Neural progenitor cell (in vitro differentiated cells): ENCODE results near the gene PCSK1N. TPM values are rescaled to one million over a fixed set of nuclear protein-coding genes. Genes with fewer than 3 reads are reported as not detected.

Source experiments
- DNase-seq: peaks from one replicate; pipeline ENCODE4 v3.0.0-alpha.2; 2016; ENCODE audit warnings: low spot score
- H2AFZ ChIP-seq: fragments of 200-600 bp; sonication (generic); replicated peaks from 2 replicates; pipeline ENCODE4 v1.6.1; 2016; ENCODE audit warnings: antibody characterized with exemption
- H3F3A ChIP-seq: fragments of 200-600 bp; sonication (generic); 2 replicates; pipeline ENCODE4 v1.6.1; 2016; ENCODE audit warnings: antibody characterized with exemption, low read depth
- H3K27ac ChIP-seq: fragments of 200-600 bp; sonication (generic); 2 replicates; pipeline ENCODE4 v1.5.1; 2016; ENCODE audit warnings: mild to moderate bottlenecking
- H3K27me3 ChIP-seq: fragments of 200-600 bp; sonication (generic); 2 replicates; pipeline ENCODE4 v1.6.1; 2016; ENCODE audit warnings: mild to moderate bottlenecking, moderate library complexity
- H3K36me3 ChIP-seq: fragments of 200-600 bp; sonication (generic); 2 replicates; pipeline ENCODE4 v1.5.1; 2016
- H3K4me1 ChIP-seq: fragments of 200-600 bp; sonication (generic); 2 replicates; pipeline ENCODE4 v1.6.1; 2016; ENCODE audit warnings: mixed run types
- H3K4me2 ChIP-seq: fragments of 200-600 bp; sonication (generic); 2 replicates; pipeline ENCODE4 v1.6.1; 2016
- H3K4me3 ChIP-seq: fragments of 200-600 bp; sonication (generic); 2 replicates; pipeline ENCODE4 v1.5.1; 2016
- H3K79me2 ChIP-seq: fragments of 200-600 bp; sonication (generic); 2 replicates; pipeline ENCODE4 v1.6.1; 2016; ENCODE audit warnings: low read depth
- H3K9ac ChIP-seq: fragments of 200-600 bp; sonication (generic); 2 replicates; pipeline ENCODE4 v1.6.1; 2016
- H3K9me3 ChIP-seq: fragments of 200-600 bp; sonication (generic); 2 replicates; pipeline ENCODE4 v1.5.1; 2016; ENCODE audit warnings: low read depth
- H4K20me1 ChIP-seq: fragments of 200-600 bp; sonication (generic); 2 replicates; pipeline ENCODE4 v1.6.1; 2016; ENCODE audit warnings: low read depth
- H3K27ac Mint-ChIP-seq: 3 replicates; pipeline ENCODE4 v1.8.0; 2021; ENCODE audit warnings: mixed read lengths
- H3K27me3 Mint-ChIP-seq: 2 replicates; pipeline ENCODE4 v1.8.0; 2022; ENCODE audit warnings: low read depth, mild to moderate bottlenecking, inconsistent platforms, moderate library complexity, mixed read lengths; ENCODE audit not compliant: insufficient read depth
- H3K36me3 Mint-ChIP-seq: 3 replicates; pipeline ENCODE4 v1.8.0; 2021; ENCODE audit warnings: mixed read lengths
- H3K4me1 Mint-ChIP-seq: 3 replicates; pipeline ENCODE4 v1.8.0; 2021; ENCODE audit warnings: mixed read lengths
- H3K4me3 Mint-ChIP-seq: 3 replicates; pipeline ENCODE4 v1.8.0; 2021; ENCODE audit warnings: mild to moderate bottlenecking, moderate library complexity, mixed read lengths
- H3K9me3 Mint-ChIP-seq: 3 replicates; pipeline ENCODE4 v1.8.0; 2020; ENCODE audit warnings: mixed read lengths
- EZH2 ChIP-seq: fragments of 200-600 bp; sonication (generic); IDR thresholded peaks from 2 replicates; pipeline ENCODE4 v1.6.1; 2017; ENCODE audit warnings: antibody characterized with exemption, mild to moderate bottlenecking, moderate library complexity
- EZH2phosphoT487 ChIP-seq: fragments of 200-600 bp; sonication (generic); IDR thresholded peaks from 2 replicates; pipeline ENCODE4 v1.6.1; 2017; ENCODE audit warnings: antibody characterized with exemption
- total RNA-seq: library from RNA; depleted of rRNA; stranded (reverse); fragments of >200 nt; gene quantifications from 2 replicates; pipeline ENCODE4 v1.2.3, GENCODE V29; 2015; ENCODE audit warnings: low replicate concordance
- TF ChIP-seq, protein P1 (sequence below): fragments of 200-600 bp; sonication (generic); IDR thresholded peaks from 2 replicates; pipeline ENCODE4 v1.5.1; 2017; ENCODE audit warnings: antibody characterized with exemption, mild to moderate bottlenecking

The PCSK1N gene
- total RNA-seq, 1 donor from 2014 or later, result not detected

DNA sequence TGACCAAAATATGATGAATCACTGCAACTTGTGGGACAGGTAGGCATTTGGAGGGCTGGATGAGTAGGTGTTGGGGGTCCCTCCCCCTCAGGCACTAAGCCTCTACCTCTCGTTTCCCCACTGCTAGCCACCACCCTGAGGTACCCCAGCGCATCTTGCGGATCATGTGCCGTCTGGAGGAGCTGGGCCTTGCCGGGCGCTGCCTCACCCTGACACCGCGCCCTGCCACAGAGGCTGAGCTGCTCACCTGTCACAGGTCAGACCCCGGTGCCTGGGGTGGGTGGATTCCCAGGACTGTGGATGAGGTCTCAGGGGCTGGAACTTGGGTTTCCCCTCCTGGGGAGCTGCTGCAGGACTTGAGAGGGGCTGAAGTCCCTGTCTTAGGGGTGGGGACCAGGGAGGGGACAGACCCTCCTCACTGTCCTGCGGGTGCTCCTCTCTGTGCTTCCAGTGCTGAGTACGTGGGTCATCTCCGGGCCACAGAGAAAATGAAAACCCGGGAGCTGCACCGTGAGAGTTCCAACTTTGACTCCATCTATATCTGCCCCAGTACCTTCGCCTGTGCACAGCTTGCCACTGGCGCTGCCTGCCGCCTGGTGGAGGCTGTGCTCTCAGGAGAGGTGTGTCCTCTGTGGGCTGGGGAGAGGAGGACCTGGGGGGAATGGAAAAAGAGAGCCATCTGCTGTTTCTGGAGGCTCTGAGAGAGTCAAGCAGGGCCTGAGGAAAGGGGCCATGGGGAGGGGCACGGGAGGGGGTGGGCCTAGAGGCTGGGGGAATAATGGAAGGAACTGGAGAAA is 19.2 kb downstream of the PCSK1N start:
- no peak overlapping the region for H3K4me3 Mint-ChIP-seq
- no peak overlapping the region for H3K4me3 ChIP-seq
- H3K9me3 ChIP-seq, result no peaks in the 10 kb centered on the region
- H3K27ac ChIP-seq, result no peak overlapping the region
- no peak overlapping the region for H2AFZ ChIP-seq
- H3K27ac Mint-ChIP-seq, result no peak overlapping the region
- H3K79me2 ChIP-seq, result no peaks in the 10 kb centered on the region
- no peak for DNase-seq
- H3K36me3 ChIP-seq, result no peaks in the 10 kb centered on the region
- no peaks in the 10 kb centered on the region for H4K20me1 ChIP-seq
- TF ChIP-seq EZH2phosphoT487 (no peak), EZH2 (no peak)
- TF ChIP-seq, protein P1, sequence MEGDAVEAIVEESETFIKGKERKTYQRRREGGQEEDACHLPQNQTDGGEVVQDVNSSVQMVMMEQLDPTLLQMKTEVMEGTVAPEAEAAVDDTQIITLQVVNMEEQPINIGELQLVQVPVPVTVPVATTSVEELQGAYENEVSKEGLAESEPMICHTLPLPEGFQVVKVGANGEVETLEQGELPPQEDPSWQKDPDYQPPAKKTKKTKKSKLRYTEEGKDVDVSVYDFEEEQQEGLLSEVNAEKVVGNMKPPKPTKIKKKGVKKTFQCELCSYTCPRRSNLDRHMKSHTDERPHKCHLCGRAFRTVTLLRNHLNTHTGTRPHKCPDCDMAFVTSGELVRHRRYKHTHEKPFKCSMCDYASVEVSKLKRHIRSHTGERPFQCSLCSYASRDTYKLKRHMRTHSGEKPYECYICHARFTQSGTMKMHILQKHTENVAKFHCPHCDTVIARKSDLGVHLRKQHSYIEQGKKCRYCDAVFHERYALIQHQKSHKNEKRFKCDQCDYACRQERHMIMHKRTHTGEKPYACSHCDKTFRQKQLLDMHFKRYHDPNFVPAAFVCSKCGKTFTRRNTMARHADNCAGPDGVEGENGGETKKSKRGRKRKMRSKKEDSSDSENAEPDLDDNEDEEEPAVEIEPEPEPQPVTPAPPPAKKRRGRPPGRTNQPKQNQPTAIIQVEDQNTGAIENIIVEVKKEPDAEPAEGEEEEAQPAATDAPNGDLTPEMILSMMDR, result no peak
- no peaks in the 10 kb centered on the region for H3K27me3 ChIP-seq
- no peaks in the 10 kb centered on the region for H3K4me1 ChIP-seq
- H3K27me3 Mint-ChIP-seq, result peaks cover 8% of the 10 kb centered on the region
- H3K9me3 Mint-ChIP-seq, result peaks cover 3% of the 10 kb centered on the region
- no peaks in the 10 kb centered on the region for H3F3A ChIP-seq
- no peak overlapping the region for H3K9ac ChIP-seq
- H3K36me3 Mint-ChIP-seq, result peaks cover 3% of the 10 kb centered on the region
- H3K4me1 Mint-ChIP-seq, result no peaks in the 10 kb centered on the region
- H3K4me2 ChIP-seq, result no peak overlapping the region

DNA sequence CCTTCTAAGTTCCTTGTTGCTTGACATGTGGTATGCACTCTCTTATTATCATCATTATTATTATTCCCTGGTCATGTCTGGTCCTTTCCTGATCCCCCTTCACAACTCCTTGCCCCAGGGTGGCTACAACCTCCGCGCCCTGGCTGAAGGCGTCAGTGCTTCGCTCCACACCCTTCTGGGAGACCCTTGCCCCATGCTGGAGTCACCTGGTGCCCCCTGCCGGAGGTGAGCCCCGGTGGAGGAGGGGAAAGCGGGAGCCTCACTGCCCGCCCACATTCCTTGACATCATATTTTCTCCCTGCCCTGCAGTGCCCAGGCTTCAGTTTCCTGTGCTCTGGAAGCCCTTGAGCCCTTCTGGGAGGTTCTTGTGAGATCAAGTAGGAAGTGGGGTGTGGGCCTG is 20.1 kb downstream of the PCSK1N start:
- H3K27me3 Mint-ChIP-seq, result peaks cover 8% of the 10 kb centered on the region

DNA sequence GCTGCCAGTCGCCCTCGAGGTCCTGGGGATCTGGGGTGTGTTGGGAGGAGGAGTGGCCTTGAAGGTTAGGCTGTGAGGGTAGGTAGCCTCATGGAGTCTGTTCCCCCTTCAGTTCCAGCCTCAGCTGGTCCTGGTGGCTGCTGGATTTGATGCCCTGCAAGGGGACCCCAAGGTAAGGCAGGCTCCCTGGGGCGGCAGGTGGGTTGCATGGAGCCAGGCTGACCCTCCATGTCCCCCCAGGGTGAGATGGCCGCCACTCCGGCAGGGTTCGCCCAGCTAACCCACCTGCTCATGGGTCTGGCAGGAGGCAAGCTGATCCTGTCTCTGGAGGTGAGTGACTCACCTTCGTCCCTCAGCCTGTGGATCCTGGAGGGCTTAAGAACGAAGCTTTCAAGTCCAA is 20.7 kb downstream of the PCSK1N start:
- Histone ChIP-seq H3K36me3 (no peaks in the 10 kb centered on the region), H3F3A (no peaks in the 10 kb centered on the region), H3K9me3 (no peaks in the 10 kb centered on the region), H3K27me3 (no peaks in the 10 kb centered on the region), H3K4me2 (no peak overlapping the region), H3K4me3 (no peak overlapping the region), H4K20me1 (no peaks in the 10 kb centered on the region), H3K9ac (no peak overlapping the region), H3K27ac (no peak overlapping the region), H2AFZ (no peak overlapping the region), H3K79me2 (no peaks in the 10 kb centered on the region), H3K4me1 (no peaks in the 10 kb centered on the region)
- Mint-ChIP-seq H3K4me3 (no peak overlapping the region), H3K4me1 (no peaks in the 10 kb centered on the region), H3K27ac (no peak overlapping the region), H3K36me3 (peaks cover 3% of the 10 kb centered on the region), H3K27me3 (peaks cover 8% of the 10 kb centered on the region), H3K9me3 (peaks cover 3% of the 10 kb centered on the region)
- DNase-seq, result no peak
- TF ChIP-seq EZH2, result no peak
- TF ChIP-seq, protein P1, result no peak
- no peak for TF ChIP-seq EZH2phosphoT487

More for the DNA sequence above, 20.1 kb downstream of the PCSK1N start:
- Mint-ChIP-seq H3K9me3 (peaks cover 3% of the 10 kb centered on the region), H3K36me3 (peaks cover 3% of the 10 kb centered on the region), H3K4me1 (no peaks in the 10 kb centered on the region), H3K27ac (no peak overlapping the region), H3K4me3 (no peak overlapping the region)
- no peak for TF ChIP-seq EZH2phosphoT487
- H3K9me3 ChIP-seq, result no peaks in the 10 kb centered on the region
- H3K36me3 ChIP-seq, result no peaks in the 10 kb centered on the region
- H3K4me3 ChIP-seq, result no peak overlapping the region
- no peaks in the 10 kb centered on the region for H3F3A ChIP-seq
- H3K79me2 ChIP-seq, result no peaks in the 10 kb centered on the region
- no peaks in the 10 kb centered on the region for H3K27me3 ChIP-seq
- DNase-seq, result no peak
- H3K4me2 ChIP-seq, result no peak overlapping the region
- no peak overlapping the region for H3K27ac ChIP-seq
- H2AFZ ChIP-seq, result no peak overlapping the region
- H4K20me1 ChIP-seq, result no peaks in the 10 kb centered on the region
- H3K4me1 ChIP-seq, result no peaks in the 10 kb centered on the region
- H3K9ac ChIP-seq, result no peak overlapping the region

DNA sequence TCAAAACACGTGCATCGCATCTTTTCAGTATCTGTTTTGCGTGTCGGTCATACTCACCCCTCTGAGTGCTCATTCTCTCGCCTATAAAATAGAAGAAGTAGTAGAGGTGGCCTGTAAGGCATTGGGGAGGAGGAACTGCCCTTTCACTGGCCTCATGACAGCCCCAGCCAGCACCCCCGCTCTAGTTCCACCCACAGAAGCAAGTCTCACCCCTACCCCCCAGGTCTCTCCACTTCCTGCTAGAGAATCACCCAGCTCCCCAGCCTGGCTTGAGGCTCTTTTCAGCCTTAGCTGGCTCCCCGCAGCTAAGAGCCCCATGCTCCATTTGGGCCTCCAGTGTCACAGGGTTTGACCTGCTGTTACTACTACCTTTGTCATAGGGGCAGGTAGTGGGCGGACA is 21.8 kb downstream of the PCSK1N start:
- Histone ChIP-seq H3K9ac (no peak overlapping the region), H3K79me2 (no peaks in the 10 kb centered on the region), H3K27ac (no peak overlapping the region), H3F3A (no peaks in the 10 kb centered on the region), H3K36me3 (no peaks in the 10 kb centered on the region), H3K4me3 (no peak overlapping the region), H4K20me1 (no peaks in the 10 kb centered on the region), H2AFZ (no peak overlapping the region), H3K9me3 (no peaks in the 10 kb centered on the region), H3K4me1 (no peaks in the 10 kb centered on the region), H3K27me3 (no peaks in the 10 kb centered on the region), H3K4me2 (no peak overlapping the region)
- Mint-ChIP-seq H3K4me3 (no peak overlapping the region), H3K27me3 (peaks cover 4% of the 10 kb centered on the region), H3K9me3 (peaks cover 3% of the 10 kb centered on the region), H3K4me1 (no peaks in the 10 kb centered on the region), H3K27ac (no peak overlapping the region), H3K36me3 (peaks cover 3% of the 10 kb centered on the region)
- no peak for DNase-seq
- TF ChIP-seq EZH2phosphoT487, result no peak
- TF ChIP-seq, protein P1, result no peak
